Psoas muscle (tissue), 8 donors: ENCODE measurements around the gene GGA1. TPM values are rescaled to one million over a fixed set of nuclear protein-coding genes. Genes with fewer than 3 reads are reported as not detected.
A peak's percentile ranks its signal among the peaks of the same experiment; 100 is the strongest.

ENCODE experiments used
- ATAC-seq, 4 donors: fragments of 200-7000 bp; cut with Tn5 transposase; one replicate each; pipeline ENCODE4 v1.9.1; 2020; ENCODE audit warnings: moderate library complexity in 3 of 4, mild to moderate bottlenecking in 2 of 4
- DNase-seq, 2 donors: peaks; one replicate each; pipeline ENCODE4 v3.0.0-alpha.2; 2020
- H3K27ac ChIP-seq: fragments of 200-600 bp; one replicate; pipeline ENCODE4 v1.8.0; 2022
- H3K27me3 ChIP-seq, 3 donors: fragments of 200-600 bp in 1 of 3; one replicate each; pipeline versions ENCODE4 v1.6.1 to v1.8.0; 2013 to 2022; ENCODE audit warnings: low read length in 2 of 3, mild to moderate bottlenecking in 2 of 3, moderate library complexity in 1 of 3; ENCODE audit not compliant: insufficient read depth in 3 of 3
- H3K36me3 ChIP-seq, 2 donors: fragments of 200-600 bp in 1 of 2; one replicate each; pipeline versions ENCODE4 v1.6.1 to v1.8.0; 2013 to 2022; ENCODE audit warnings: low read depth in 1 of 2, mild to moderate bottlenecking in 1 of 2, moderate library complexity in 1 of 2; ENCODE audit not compliant: insufficient read depth in 1 of 2
- H3K4me1 ChIP-seq: fragments of 200-600 bp; one replicate; pipeline ENCODE4 v1.8.0; 2022
- H3K4me3 ChIP-seq: fragments of 200-600 bp; one replicate; pipeline ENCODE4 v1.8.0; 2022; ENCODE audit warnings: mild to moderate bottlenecking
- H3K9me3 ChIP-seq: fragments of 200-600 bp; one replicate; pipeline ENCODE4 v1.8.0; 2022
- WGBS, 3 donors: extraction: QIAGEN DNeasy Blood & Tissue Kit; methylation state at CpG; one replicate each; pipeline versions ENCODE4 v1.1.6 to v1.1.7; 2013; 5-methylcytosine and 5-hydroxymethylcytosine counted together
- intact Hi-C, 2 donors: fragments of 100-400 bp; cut with DNase I; formaldehyde crosslinking; loops; one replicate each; pipeline versions ENCODE4 v1.11.0 to v1.14.2; 2022
- polyA plus RNA-seq, 3 donors: library from polyadenylated mRNA; stranded (reverse); fragments of 200-250 nt; gene quantifications; one replicate each; pipeline ENCODE4 v1.2.3, GENCODE V29; 2013
- total RNA-seq, 4 donors: library from RNA; stranded (reverse); fragmentation: NEBNext Ultra II Directional in 2 of 4; extraction: Animal tissue kit (Norgen Biotek cat#: 25700) in 2 of 4; gene quantifications; one replicate each; pipeline versions ENCODE4 v1.2.1 to v1.2.4, GENCODE V29; 2021 to 2023
- TF ChIP-seq, protein P1 (sequence below): fragments of 200-600 bp; IDR thresholded peaks from one replicate; pipeline ENCODE4 v1.8.0; 2022; ENCODE audit warnings: antibody characterized with exemption
- donor health status: healthy with polysubstance abuse.
- donor health status: DM: no; HTN: no; CAD: no; lungs with moderate emphysema.
- donor health status: Bipolar disorder and iron deficiency.
- donor health status: healthy.
- donor health status: DM: yes; HTN: yes; CAD: no.
- donor health status: DM: no; HTN: no; CAD: no.
- donor health status: DM: no; HTN: no; CAD: no.
- donor health status: DM: yes; HTN: yes; CAD: no.

The GGA1 gene
- total and polyA plus RNA-seq, 7 donors, result 30.2 to 39.4 (median 33.9) TPM

DNA sequence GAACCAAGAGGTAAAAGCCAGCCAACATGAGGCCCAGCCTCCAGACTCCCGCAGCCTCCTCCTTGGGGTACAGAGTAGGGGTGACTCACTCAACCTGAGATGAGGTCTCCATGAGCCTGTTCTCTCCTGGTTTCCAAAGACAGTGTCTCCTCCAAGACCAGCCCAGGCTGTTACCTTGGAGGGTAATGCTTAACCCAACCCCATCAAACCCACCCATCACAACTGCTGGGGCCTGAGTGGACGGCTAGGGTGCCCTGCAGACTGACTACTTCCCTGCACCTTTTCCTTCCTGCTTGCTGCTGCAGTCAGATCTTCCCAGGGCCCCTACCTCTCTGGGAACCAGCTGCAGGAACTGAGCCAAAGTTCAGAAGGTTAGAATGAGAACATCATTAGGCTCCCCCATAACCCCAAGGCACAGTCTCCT is 72.4 kb downstream of the GGA1 start:
- Histone ChIP-seq H3K4me1 (peaks cover 16% of the 10 kb centered on the region), H3K27ac (no peak overlapping the region), H3K4me3 (no peak overlapping the region), H3K9me3 (no peaks in the 10 kb centered on the region), H3K36me3 (peaks cover 0 to 32% of the 10 kb centered on the region in 2 donors), H3K27me3 (no peaks in the 10 kb centered on the region)
- DNase-seq (no peak), ATAC-seq (no peak)
- intact Hi-C loops, result loop anchor here (1.0 to 2.0 kb wide), 3 partner anchors 20 to 38 kb away; no protein-coding TSS in a partner anchor
- 64 to 79% (median 65%) methylated on average over 2 of the region's 2 CpGs for WGBS, 3 donors
- TF ChIP-seq, protein P1, sequence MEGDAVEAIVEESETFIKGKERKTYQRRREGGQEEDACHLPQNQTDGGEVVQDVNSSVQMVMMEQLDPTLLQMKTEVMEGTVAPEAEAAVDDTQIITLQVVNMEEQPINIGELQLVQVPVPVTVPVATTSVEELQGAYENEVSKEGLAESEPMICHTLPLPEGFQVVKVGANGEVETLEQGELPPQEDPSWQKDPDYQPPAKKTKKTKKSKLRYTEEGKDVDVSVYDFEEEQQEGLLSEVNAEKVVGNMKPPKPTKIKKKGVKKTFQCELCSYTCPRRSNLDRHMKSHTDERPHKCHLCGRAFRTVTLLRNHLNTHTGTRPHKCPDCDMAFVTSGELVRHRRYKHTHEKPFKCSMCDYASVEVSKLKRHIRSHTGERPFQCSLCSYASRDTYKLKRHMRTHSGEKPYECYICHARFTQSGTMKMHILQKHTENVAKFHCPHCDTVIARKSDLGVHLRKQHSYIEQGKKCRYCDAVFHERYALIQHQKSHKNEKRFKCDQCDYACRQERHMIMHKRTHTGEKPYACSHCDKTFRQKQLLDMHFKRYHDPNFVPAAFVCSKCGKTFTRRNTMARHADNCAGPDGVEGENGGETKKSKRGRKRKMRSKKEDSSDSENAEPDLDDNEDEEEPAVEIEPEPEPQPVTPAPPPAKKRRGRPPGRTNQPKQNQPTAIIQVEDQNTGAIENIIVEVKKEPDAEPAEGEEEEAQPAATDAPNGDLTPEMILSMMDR, result no peak

DNA sequence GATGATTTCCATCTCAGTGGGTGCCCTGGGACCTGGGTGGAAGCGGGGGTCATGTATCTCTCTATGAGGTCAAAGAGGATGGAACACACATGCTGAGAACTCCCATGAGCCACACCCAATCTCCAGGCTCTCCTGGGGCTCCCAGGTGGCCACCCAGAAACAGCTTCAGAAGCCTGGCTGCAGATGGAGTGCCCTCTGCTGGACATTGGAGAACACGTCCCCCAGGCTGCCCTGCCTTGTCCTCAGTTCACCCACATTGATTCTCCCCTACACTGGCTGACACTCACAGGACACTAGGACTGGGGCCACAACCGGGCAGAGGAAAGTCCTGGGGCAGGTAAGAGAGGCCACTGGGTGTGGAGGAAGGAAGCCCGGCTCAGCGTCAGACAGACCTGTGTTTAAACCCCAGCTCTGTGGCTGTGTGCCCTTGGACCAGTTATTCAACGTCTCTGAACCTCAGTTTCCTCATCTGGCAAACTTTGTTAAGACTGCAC is 73.0 kb downstream of the GGA1 start:
- TF ChIP-seq, protein P1, result peak; percentile 85
- no peak overlapping the region for H3K4me3 ChIP-seq
- intact Hi-C loops, result loop anchor here (1.0 to 2.0 kb wide), 3 partner anchors 21 to 39 kb away; no protein-coding TSS in a partner anchor
- no peaks in the 10 kb centered on the region for H3K9me3 ChIP-seq
- WGBS, 3 donors, result 17 to 20% (median 19%) methylated on average over 6 of the region's 6 CpGs
- no peak overlapping the region for H3K27ac ChIP-seq
- peaks cover 16% of the 10 kb centered on the region for H3K4me1 ChIP-seq
- H3K36me3 ChIP-seq, result peaks cover 0 to 32% of the 10 kb centered on the region in 2 donors
- DNase-seq (peak; percentile 76 to 86), ATAC-seq (peak; percentile 44 to 61 (median 57))
- H3K27me3 ChIP-seq, result no peaks in the 10 kb centered on the region

Other genes with a start within 250 kb of the GGA1 start
- not detected for gene ELFN2, start 181.4 kb upstream of the GGA1 start, total RNA-seq
- gene ELFN2, start 181.4 kb upstream of the GGA1 start, polyA plus RNA-seq, result under 1 TPM; 0.01 to 0.05 (median 0.01) TPM
- 1 to 10 TPM; 4.5 to 8.0 (median 7.7) TPM for gene MFNG, start 122.5 kb upstream of the GGA1 start, total RNA-seq
- gene MFNG, start 122.5 kb upstream of the GGA1 start, polyA plus RNA-seq, result 1 to 10 TPM; 4.3 to 9.6 (median 8.2) TPM
- gene CARD10, start 89.4 kb upstream of the GGA1 start, total RNA-seq, result 1 to 10 TPM; 3.8 to 8.0 (median 4.5) TPM
- gene CARD10, start 89.4 kb upstream of the GGA1 start, polyA plus RNA-seq, result 1 to 10 TPM; 2.9 to 6.9 (median 4.1) TPM
- 10 to 100 TPM in 2 of 4 donors, 1 to 10 TPM in 2; 6.9 to 13.8 (median 10.7) TPM for gene CDC42EP1, start 48.4 kb upstream of the GGA1 start, total RNA-seq
- gene CDC42EP1, start 48.4 kb upstream of the GGA1 start, polyA plus RNA-seq, result 1 to 10 TPM; 3.8 to 5.9 (median 4.1) TPM
- not detected for gene LGALS2, start 28.7 kb upstream of the GGA1 start, total RNA-seq
- under 1 TPM in 2 of 3 donors, not detected in 1; 0.06 to 0.35 TPM for gene LGALS2, start 28.7 kb upstream of the GGA1 start, polyA plus RNA-seq
- gene SH3BP1, start 30.8 kb downstream of the GGA1 start, total RNA-seq, result 1 to 10 TPM; 1.4 to 2.4 (median 1.9) TPM
- gene SH3BP1, start 30.8 kb downstream of the GGA1 start, polyA plus RNA-seq, result under 1 TPM; 0.20 to 0.64 (median 0.34) TPM
- gene PDXP, start 49.9 kb downstream of the GGA1 start, total RNA-seq, result 10 to 100 TPM in 3 of 4 donors, 1 to 10 TPM in 1; 9.0 to 13.0 (median 12.3) TPM
- 10 to 100 TPM in 2 of 3 donors, 1 to 10 TPM in 1; 9.8 to 37.9 (median 24.4) TPM for gene PDXP, start 49.9 kb downstream of the GGA1 start, polyA plus RNA-seq
- gene LGALS1, start 66.8 kb downstream of the GGA1 start, total RNA-seq, result 1,000 to 10,000 TPM in 1 of 4 donors, 100 to 1,000 TPM in 3; 434 to 1,013 (median 908) TPM
- 1,000 to 10,000 TPM in 2 of 3 donors, 100 to 1,000 TPM in 1; 717 to 1,817 (median 1,077) TPM for gene LGALS1, start 66.8 kb downstream of the GGA1 start, polyA plus RNA-seq
- gene NOL12, start 77.5 kb downstream of the GGA1 start, total RNA-seq, result 10 to 100 TPM; 11.9 to 15.4 (median 12.3) TPM
- 10 to 100 TPM; 21.0 to 43.4 (median 22.0) TPM for gene NOL12, start 77.5 kb downstream of the GGA1 start, polyA plus RNA-seq
- gene TRIOBP, start 88.2 kb downstream of the GGA1 start, total RNA-seq, result 10 to 100 TPM; 22.1 to 34.6 (median 24.5) TPM
- 10 to 100 TPM; 19.1 to 42.7 (median 24.7) TPM for gene TRIOBP, start 88.2 kb downstream of the GGA1 start, polyA plus RNA-seq
- gene GCAT, start 199.1 kb downstream of the GGA1 start, total RNA-seq, result 10 to 100 TPM in 1 of 4 donors, 1 to 10 TPM in 3; 7.7 to 19.2 (median 9.3) TPM
- gene GCAT, start 199.1 kb downstream of the GGA1 start, polyA plus RNA-seq, result 1 to 10 TPM; 5.4 to 8.3 (median 7.8) TPM
- under 1 TPM in 1 of 4 donors, not detected in 3; 0.32 TPM for gene GALR3, start 214.5 kb downstream of the GGA1 start, total RNA-seq
- gene GALR3, start 214.5 kb downstream of the GGA1 start, polyA plus RNA-seq, result under 1 TPM in 1 of 3 donors, not detected in 2; 0.04 TPM
- 10 to 100 TPM; 11.3 to 18.0 (median 12.5) TPM for gene ANKRD54, start 235.5 kb downstream of the GGA1 start, total RNA-seq
- gene ANKRD54, start 235.5 kb downstream of the GGA1 start, polyA plus RNA-seq, result 10 to 100 TPM; 12.0 to 37.2 (median 13.9) TPM
- 100 to 1,000 TPM; 369 to 483 (median 441) TPM for gene EIF3L, start 240.6 kb downstream of the GGA1 start, total RNA-seq
- gene EIF3L, start 240.6 kb downstream of the GGA1 start, polyA plus RNA-seq, result 100 to 1,000 TPM; 265 to 327 (median 310) TPM